Uterus (tissue), 4 donors: ENCODE results near the gene FMNL1. TPM values are rescaled to one million over a fixed set of nuclear protein-coding genes. Genes with fewer than 3 reads are reported as not detected.

ENCODE experiments used
- DNase-seq, 2 donors: peaks; one replicate each; pipeline ENCODE4 v3.0.0-alpha.2; 2019 to 2020
- H3K27ac ChIP-seq, 2 donors: fragments of 200-600 bp; sonication (generic); 1 replicate in 1 of 2; 2 replicates in 1 of 2; pipeline ENCODE4 v1.5.1; 2016 to 2018
- H3K27me3 ChIP-seq, 2 donors: fragments of 200-600 bp; sonication (generic); one replicate each; pipeline ENCODE4 v1.5.1; 2018 to 2019; ENCODE audit warnings: control low read depth in 1 of 2
- H3K36me3 ChIP-seq, 2 donors: fragments of 200-600 bp; sonication (generic); one replicate each; pipeline ENCODE4 v1.5.1; 2019; ENCODE audit warnings: control low read depth in 1 of 2
- H3K4me1 ChIP-seq, 2 donors: fragments of 200-600 bp; sonication (generic); one replicate each; pipeline ENCODE4 v1.5.1; 2018 to 2019; ENCODE audit warnings: control low read depth in 1 of 2
- H3K4me3 ChIP-seq, 2 donors: fragments of 200-600 bp; sonication (generic); 1 replicate in 1 of 2; 2 replicates in 1 of 2; pipeline ENCODE4 v1.5.1; 2018 to 2019; ENCODE audit warnings: mild to moderate bottlenecking in 1 of 2
- H3K9me3 ChIP-seq, 2 donors: fragments of 200-600 bp; sonication (generic); one replicate each; pipeline ENCODE4 v1.5.1; 2019; ENCODE audit warnings: control low read depth in 1 of 2
- POLR2A ChIP-seq, 2 donors: fragments of 450-650 bp; IDR thresholded peaks; one replicate each; pipeline ENCODE4 v1.6.1; 2016; ENCODE audit warnings: antibody characterized with exemption in 2 of 2, mild to moderate bottlenecking in 1 of 2, moderate library complexity in 1 of 2
- intact Hi-C: fragments of 100-400 bp; cut with DNase I; formaldehyde crosslinking; loops from one replicate; pipeline ENCODE4 v1.15.1; 2023; ENCODE audit warnings: low total_unique reads
- total RNA-seq, 4 donors: library from RNA; depleted of rRNA in 3 of 4; stranded (reverse); fragments of >200 nt in 3 of 4; gene quantifications; one replicate each; pipeline versions ENCODE4 v1.1.0 to v1.2.4, GENCODE V29; 2014 to 2023
- TF ChIP-seq, protein P1 (sequence below), 4 experiments: fragments of 200-600 bp in 2 of 4; fragments of 450-650 bp in 2 of 4; sonication (generic) in 2 of 4; IDR thresholded peaks; one replicate each; pipeline ENCODE4 v1.5.1; 2016 to 2019; ENCODE audit warnings: antibody characterized with exemption in 4 of 4, mild to moderate bottlenecking in 2 of 4, moderate library complexity in 1 of 4
- donor health status: DM: yes; HTN: yes; CAD: no.

FMNL1 gene
- total RNA-seq, 4 donors from 2014 or later, result 2.6 to 12.3 (median 3.6) TPM

DNA sequence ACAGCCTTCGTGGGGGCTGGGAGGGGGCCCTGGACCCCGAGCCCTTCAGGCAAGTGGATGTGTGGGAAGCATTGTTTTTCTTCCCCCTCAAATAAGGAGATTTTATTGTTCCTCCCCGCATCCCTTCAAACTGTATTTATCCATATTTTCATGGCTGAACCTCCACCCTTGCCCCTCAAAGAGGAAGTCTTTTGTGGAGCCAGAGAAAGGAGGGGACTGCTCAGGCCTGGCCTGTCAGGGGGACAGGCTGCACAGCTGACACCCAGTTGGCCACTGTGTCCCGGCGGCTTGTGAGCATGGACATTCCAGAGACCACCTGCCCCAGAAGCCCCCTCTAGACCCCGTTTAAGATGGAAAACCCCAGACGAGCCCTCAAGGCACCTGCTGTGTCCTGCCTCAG, 44.1 kb upstream of the FMNL1 start:
- no peaks in the 10 kb centered on the region for H3K9me3 ChIP-seq
- no peak for DNase-seq
- TF ChIP-seq, protein P1, sequence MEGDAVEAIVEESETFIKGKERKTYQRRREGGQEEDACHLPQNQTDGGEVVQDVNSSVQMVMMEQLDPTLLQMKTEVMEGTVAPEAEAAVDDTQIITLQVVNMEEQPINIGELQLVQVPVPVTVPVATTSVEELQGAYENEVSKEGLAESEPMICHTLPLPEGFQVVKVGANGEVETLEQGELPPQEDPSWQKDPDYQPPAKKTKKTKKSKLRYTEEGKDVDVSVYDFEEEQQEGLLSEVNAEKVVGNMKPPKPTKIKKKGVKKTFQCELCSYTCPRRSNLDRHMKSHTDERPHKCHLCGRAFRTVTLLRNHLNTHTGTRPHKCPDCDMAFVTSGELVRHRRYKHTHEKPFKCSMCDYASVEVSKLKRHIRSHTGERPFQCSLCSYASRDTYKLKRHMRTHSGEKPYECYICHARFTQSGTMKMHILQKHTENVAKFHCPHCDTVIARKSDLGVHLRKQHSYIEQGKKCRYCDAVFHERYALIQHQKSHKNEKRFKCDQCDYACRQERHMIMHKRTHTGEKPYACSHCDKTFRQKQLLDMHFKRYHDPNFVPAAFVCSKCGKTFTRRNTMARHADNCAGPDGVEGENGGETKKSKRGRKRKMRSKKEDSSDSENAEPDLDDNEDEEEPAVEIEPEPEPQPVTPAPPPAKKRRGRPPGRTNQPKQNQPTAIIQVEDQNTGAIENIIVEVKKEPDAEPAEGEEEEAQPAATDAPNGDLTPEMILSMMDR (IDR thresholded peaks at IDR 0.05), result no peak
- TF ChIP-seq POLR2A (IDR thresholded peaks at IDR 0.05), result no peak
- no peaks in the 10 kb centered on the region for H3K27me3 ChIP-seq
- peak overlapping the region in 1 of 2 donors; percentile 75 for H3K27ac ChIP-seq
- H3K4me3 ChIP-seq, result no peak overlapping the region
- no peaks in the 10 kb centered on the region for H3K36me3 ChIP-seq
- intact Hi-C loops, result no loop called here
- H3K4me1 ChIP-seq, result peaks cover 2 to 5% of the 10 kb centered on the region in 2 donors

DNA sequence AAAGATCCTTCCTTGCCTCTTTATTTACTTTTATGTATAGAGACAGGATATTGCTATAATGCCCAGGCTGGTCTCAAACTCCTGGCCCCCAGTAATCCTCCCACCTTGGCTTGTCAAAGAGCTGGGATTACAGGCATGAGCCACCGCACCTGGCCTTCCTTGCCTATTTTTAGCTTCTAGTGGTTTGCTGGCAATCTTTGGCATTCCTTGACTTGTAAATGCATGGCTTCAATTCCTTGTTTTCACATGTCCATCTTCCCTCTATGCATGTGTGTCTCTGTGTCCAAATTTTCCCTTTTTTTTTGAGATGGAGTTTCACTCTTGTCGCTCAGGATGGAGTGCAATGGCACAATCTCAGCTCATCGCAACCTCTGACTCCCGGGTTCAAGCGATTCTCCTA, 37.5 kb upstream of the FMNL1 start:
- Histone ChIP-seq H3K27me3 (no peaks in the 10 kb centered on the region), H3K36me3 (no peaks in the 10 kb centered on the region), H3K9me3 (no peaks in the 10 kb centered on the region), H3K4me1 (no peaks in the 10 kb centered on the region), H3K4me3 (no peak overlapping the region), H3K27ac (no peak overlapping the region)
- no peak for DNase-seq
- intact Hi-C loops, result no loop called here
- TF ChIP-seq, protein P1 (IDR thresholded peaks at IDR 0.05), result no peak
- no peak for TF ChIP-seq POLR2A (IDR thresholded peaks at IDR 0.05)

DNA sequence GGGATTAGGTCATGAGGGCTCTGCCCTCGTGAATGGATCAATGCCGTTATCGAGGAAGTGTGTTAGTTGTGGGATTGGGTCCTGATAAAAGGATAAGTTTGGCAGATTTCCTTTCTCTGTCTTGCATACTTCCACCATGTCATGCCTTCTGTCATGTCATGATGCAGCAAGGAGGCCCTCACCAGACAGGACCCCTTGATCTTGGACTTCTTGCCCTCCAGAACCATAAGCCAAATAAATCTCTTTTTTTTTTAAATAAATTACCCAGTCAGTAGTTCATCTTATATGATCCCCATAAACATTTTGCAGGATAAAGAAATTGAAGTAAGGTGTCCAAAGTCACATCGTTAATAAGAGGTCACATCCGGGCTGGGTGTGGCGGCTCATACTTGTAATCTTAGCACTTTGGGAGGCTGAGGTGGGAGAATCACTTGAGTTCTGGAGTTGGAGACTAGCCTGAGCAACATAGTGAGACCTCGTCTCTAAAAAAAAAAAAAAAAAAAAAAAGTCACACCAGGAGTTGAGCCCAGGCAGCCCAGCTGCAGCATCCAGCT, 34.8 kb upstream of the FMNL1 start:
- H3K4me1 ChIP-seq, result no peaks in the 10 kb centered on the region
- no peak overlapping the region for H3K27ac ChIP-seq
- no peaks in the 10 kb centered on the region for H3K27me3 ChIP-seq
- no peaks in the 10 kb centered on the region for H3K36me3 ChIP-seq
- TF ChIP-seq POLR2A (IDR thresholded peaks at IDR 0.05), result no peak
- TF ChIP-seq, protein P1 (IDR thresholded peaks at IDR 0.05), result no peak
- no peaks in the 10 kb centered on the region for H3K9me3 ChIP-seq
- DNase-seq, result no peak
- no peak overlapping the region for H3K4me3 ChIP-seq
- intact Hi-C loops, result no loop called here

DNA sequence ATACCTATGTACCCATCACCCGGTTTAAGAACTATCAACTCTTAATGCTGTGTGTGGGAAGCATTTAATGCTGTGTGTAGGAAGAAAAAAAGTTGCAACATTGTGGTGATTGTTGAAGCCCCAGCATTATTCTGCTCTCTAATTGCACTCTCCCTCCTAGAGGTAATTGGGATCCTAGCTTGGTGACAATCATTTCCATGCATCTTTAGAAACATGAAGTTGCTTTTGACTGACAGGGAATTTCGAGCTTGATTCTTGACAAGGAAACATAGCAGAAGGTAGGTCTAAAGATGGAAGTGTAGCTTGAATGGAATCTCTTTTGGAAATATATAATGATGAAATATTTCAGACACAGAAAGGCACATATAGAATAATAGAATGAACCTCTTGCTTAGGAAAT, 32.7 kb upstream of the FMNL1 start:
- no peaks in the 10 kb centered on the region for H3K9me3 ChIP-seq
- H3K27ac ChIP-seq, result no peak overlapping the region
- H3K36me3 ChIP-seq, result no peaks in the 10 kb centered on the region
- no peaks in the 10 kb centered on the region for H3K27me3 ChIP-seq
- DNase-seq, result no peak
- no peaks in the 10 kb centered on the region for H3K4me1 ChIP-seq
- intact Hi-C loops, result no loop called here
- H3K4me3 ChIP-seq, result no peak overlapping the region
- no peak for TF ChIP-seq POLR2A (IDR thresholded peaks at IDR 0.05)
- TF ChIP-seq, protein P1 (IDR thresholded peaks at IDR 0.05), result no peak

DNA sequence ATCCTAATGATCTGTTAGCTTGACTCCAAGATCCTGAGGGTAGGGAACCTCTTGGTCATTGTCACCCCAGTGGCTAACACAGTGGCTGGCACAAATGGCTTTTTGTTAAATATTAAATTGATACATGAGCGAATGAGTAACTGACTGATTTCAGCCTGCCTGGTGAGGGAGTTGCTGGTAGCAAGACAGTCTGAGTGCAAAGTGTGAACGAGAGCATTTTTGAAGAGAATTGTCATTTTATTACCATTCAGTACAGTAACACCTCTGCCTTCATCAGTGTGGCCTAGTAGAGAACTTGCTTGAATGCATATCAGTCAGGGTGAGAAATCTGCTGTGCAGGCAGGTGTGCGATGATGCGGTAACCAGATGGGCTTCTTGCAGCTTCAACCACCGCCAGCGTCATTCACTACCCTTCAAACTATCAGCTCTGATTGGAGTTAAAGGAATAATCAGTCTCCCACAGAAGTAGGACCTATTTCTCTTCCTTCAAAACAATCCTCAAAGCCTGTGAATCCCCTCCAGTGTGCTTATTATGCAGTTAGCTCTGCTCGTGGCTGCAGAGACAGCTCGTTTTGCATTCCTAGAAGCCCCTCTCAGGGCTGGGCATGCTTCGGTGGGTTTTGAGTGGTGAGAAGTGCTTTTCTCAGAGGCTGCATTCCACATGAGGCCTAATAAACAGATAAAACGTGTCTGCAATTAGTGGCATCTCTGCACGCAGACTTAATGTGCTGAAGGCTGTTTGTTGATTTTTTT, 31.0 kb upstream of the FMNL1 start:
- Histone ChIP-seq H3K4me3 (no peak overlapping the region), H3K27ac (no peak overlapping the region), H3K4me1 (no peaks in the 10 kb centered on the region), H3K36me3 (no peaks in the 10 kb centered on the region), H3K9me3 (no peaks in the 10 kb centered on the region), H3K27me3 (no peaks in the 10 kb centered on the region)
- DNase-seq, result no peak
- no peak for TF ChIP-seq POLR2A (IDR thresholded peaks at IDR 0.05)
- TF ChIP-seq, protein P1 (IDR thresholded peaks at IDR 0.05), result no peak
- intact Hi-C loops, result no loop called here
